Stimulated activated naive B cell treated with anti-CD40 and anti-IgM and Interleukin-4, amounts not matched to agents 10 μg/mL and 1 μg/mL and 100 μg/mL, for 72 hours (primary cell): Measurements from ENCODE around the gene NIPAL1.

Experiments used
- ATAC-seq, 2 donors: fragments of 150-1000 bp; cut with Tn5 transposase; replicated peaks; 2 replicates each; pipeline ENCODE4 v1.10.0; 2021; ENCODE audit warnings: moderate library complexity in 1 of 2
- DNase-seq: peaks from one replicate; pipeline ENCODE4 v3.0.0; 2021
- H3K27ac Mint-ChIP-seq: one replicate; pipeline ENCODE4 v1.8.0; 2022; ENCODE audit warnings: mild to moderate bottlenecking, mixed read lengths
- H3K27me3 Mint-ChIP-seq, 2 donors: one replicate each; pipeline ENCODE4 v1.8.0; 2022; ENCODE audit warnings: mixed read lengths in 2 of 2
- H3K36me3 Mint-ChIP-seq, 2 donors: one replicate each; pipeline ENCODE4 v1.8.0; 2022; ENCODE audit warnings: mixed read lengths in 2 of 2, mild to moderate bottlenecking in 1 of 2
- H3K4me1 Mint-ChIP-seq, 2 donors: one replicate each; pipeline ENCODE4 v1.8.0; 2022; ENCODE audit warnings: mixed read lengths in 2 of 2, mild to moderate bottlenecking in 1 of 2
- H3K4me3 Mint-ChIP-seq, 2 donors: one replicate each; pipeline ENCODE4 v1.8.0; 2022; ENCODE audit warnings: mild to moderate bottlenecking in 2 of 2, mixed read lengths in 2 of 2, moderate library complexity in 1 of 2
- H3K9me3 Mint-ChIP-seq, 2 donors: one replicate each; pipeline ENCODE4 v1.8.0; 2022; ENCODE audit warnings: mixed read lengths in 2 of 2, mild to moderate bottlenecking in 1 of 2

NIPAL1 gene

DNA sequence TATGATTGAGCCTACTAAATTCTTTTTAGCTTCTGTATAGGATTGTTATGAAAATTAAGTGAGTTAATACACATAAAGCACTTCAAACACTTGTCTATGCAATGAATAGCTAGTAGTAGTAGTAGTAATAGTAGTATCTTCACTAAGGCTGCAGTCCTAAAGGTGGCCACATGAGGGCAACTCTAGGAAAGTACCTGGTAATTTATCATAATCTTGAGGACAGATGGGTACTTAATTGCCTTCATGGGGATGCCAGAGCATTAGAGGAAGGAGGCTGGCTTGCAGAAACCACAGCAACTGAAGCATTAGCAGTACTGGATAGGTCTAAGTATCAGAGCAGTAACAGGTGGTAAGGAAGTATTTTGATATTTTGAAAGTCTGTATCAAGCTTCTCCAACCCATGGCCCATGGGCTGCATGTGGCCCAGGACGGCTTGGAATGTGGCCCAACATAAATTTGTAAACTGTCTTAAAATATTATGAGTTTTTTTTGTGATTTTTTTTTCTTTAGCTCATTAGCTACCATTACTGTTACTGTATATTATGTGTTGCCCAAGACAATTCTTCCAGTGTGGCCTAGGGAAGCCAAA is 17.3 kb downstream of the NIPAL1 start:
- Mint-ChIP-seq H3K36me3 (no peaks in the 10 kb centered on the region), H3K27me3 (no peaks in the 10 kb centered on the region), H3K4me3 (no peak overlapping the region), H3K4me1 (peaks cover 21 to 45% of the 10 kb centered on the region in 2 donors), H3K27ac (no peak overlapping the region), H3K9me3 (peaks cover 0 to 3% of the 10 kb centered on the region in 2 donors)
- ATAC-seq (peak; percentile 50 to 58), DNase-seq (peak; percentile 50)

DNA sequence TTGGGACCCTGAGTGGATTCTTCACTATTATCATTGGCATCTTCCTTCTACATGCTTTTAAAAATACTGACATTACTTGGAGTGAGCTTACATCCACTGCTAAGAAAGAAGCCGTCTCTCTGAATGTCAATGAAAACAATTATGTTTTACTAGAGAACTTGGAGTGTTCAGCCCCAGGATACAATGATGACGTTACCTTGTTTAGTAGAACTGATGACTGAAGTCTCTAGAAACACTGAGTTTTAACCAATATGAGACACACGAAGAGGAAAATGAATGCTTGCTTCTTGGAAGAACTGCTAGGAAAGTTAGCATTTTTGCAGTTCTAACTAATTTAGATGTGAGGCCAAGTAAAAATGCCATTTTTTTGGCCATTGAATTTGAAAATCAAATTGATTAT is 19.4 kb downstream of the NIPAL1 start:
- H3K9me3 Mint-ChIP-seq: peaks cover 0 to 3% of the 10 kb centered on the region in 2 donors
- peaks cover 16 to 37% of the 10 kb centered on the region in 2 donors for H3K4me1 Mint-ChIP-seq
- H3K36me3 Mint-ChIP-seq: no peaks in the 10 kb centered on the region
- peak overlapping the region in 1 of 2 donors; percentile 25 for H3K4me3 Mint-ChIP-seq
- no peak for DNase-seq
- no peaks in the 10 kb centered on the region for H3K27me3 Mint-ChIP-seq
- H3K27ac Mint-ChIP-seq: peak overlapping the region; percentile 97
- no peak for ATAC-seq

DNA sequence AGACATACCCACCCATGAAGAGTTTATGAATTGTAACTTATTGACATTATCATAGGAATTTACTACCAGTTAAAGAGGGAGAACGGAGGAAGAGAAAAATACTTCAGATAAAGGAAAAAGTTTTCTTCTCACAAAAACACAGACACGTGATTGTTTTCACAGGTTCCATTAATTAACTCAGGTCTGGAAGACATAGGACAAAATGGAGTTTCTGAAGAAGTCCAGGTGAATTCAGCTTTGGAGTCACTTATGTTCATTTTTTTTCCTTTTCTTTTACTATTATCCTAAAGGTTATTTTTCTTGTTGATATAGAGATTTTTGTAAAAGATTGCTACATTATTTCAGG is 20.5 kb downstream of the NIPAL1 start:
- H3K9me3 Mint-ChIP-seq: peaks cover 0 to 3% of the 10 kb centered on the region in 2 donors
- peak overlapping the region; percentile 97 for H3K27ac Mint-ChIP-seq
- H3K36me3 Mint-ChIP-seq: no peaks in the 10 kb centered on the region
- peaks cover 23 to 47% of the 10 kb centered on the region in 2 donors for H3K4me1 Mint-ChIP-seq
- no peaks in the 10 kb centered on the region for H3K27me3 Mint-ChIP-seq
- ATAC-seq: no peak
- DNase-seq: no peak
- peak overlapping the region; percentile 47 to 48 for H3K4me3 Mint-ChIP-seq

GRCh38 chr4:48038666-48039065 is 22.1 kb downstream of the NIPAL1 start:
- Mint-ChIP-seq H3K9me3 (peaks cover 0 to 3% of the 10 kb centered on the region in 2 donors), H3K27ac (no peak overlapping the region)
- ATAC-seq: no peak

DNA sequence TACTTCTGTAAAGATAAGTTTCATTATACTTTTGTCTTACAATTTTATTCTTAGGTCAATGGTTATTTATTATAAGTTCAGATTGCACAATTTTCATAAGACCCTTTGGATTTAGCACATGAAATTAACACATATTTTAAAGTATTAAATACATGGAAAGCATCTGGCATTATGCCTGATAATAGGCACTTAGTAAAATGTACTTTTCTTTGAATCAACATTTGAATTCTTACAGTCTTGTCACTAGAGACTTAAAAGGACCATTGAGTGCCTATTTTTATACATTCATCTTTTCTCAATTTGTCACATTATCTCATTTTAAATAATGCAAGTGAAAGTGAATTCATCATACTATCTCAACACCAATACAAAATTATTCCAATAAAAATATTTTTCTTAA is 23.0 kb downstream of the NIPAL1 start:
- H3K27ac Mint-ChIP-seq: no peak overlapping the region
- H3K27me3 Mint-ChIP-seq: no peaks in the 10 kb centered on the region
- H3K4me1 Mint-ChIP-seq: peaks cover 36 to 56% of the 10 kb centered on the region in 2 donors
- DNase-seq (no peak), ATAC-seq (no peak)
- H3K4me3 Mint-ChIP-seq: no peak overlapping the region
- H3K9me3 Mint-ChIP-seq: peaks cover 0 to 3% of the 10 kb centered on the region in 2 donors
- H3K36me3 Mint-ChIP-seq: no peaks in the 10 kb centered on the region

More at GRCh38 chr4:48038666-48039065, 22.1 kb downstream of the NIPAL1 start:
- H3K27me3 Mint-ChIP-seq: no peaks in the 10 kb centered on the region
- H3K36me3 Mint-ChIP-seq: no peaks in the 10 kb centered on the region
- peaks cover 35 to 60% of the 10 kb centered on the region in 2 donors for H3K4me1 Mint-ChIP-seq
- no peak overlapping the region for H3K4me3 Mint-ChIP-seq
- DNase-seq: no peak

- Mint-ChIP-seq H3K27me3 (peaks cover 4 to 5% of the 10 kb centered on the region in 2 donors), H3K36me3 (no peaks in the 10 kb centered on the region), H3K9me3 (no peaks in the 10 kb centered on the region), H3K27ac (no peak overlapping the region), H3K4me1 (peaks cover 33 to 55% of the 10 kb centered on the region in 2 donors), H3K4me3 (peak overlapping the region; percentile 8 to 35)
- peak; percentile 42 to 47 for ATAC-seq
- DNase-seq: no peak
Observed at GRCh38 chr4:48041535-48042137, 25.1 kb downstream of the NIPAL1 start.

GRCh38 chr4:48042979-48043461 is 26.4 kb downstream of the NIPAL1 start:
- ATAC-seq: no peak
- peaks cover 42 to 62% of the 10 kb centered on the region in 2 donors for H3K4me1 Mint-ChIP-seq
- H3K9me3 Mint-ChIP-seq: no peaks in the 10 kb centered on the region
- peaks cover 4 to 5% of the 10 kb centered on the region in 2 donors for H3K27me3 Mint-ChIP-seq
- no peaks in the 10 kb centered on the region for H3K36me3 Mint-ChIP-seq
- DNase-seq: no peak
- no peak overlapping the region for H3K27ac Mint-ChIP-seq
- H3K4me3 Mint-ChIP-seq: no peak overlapping the region

DNA sequence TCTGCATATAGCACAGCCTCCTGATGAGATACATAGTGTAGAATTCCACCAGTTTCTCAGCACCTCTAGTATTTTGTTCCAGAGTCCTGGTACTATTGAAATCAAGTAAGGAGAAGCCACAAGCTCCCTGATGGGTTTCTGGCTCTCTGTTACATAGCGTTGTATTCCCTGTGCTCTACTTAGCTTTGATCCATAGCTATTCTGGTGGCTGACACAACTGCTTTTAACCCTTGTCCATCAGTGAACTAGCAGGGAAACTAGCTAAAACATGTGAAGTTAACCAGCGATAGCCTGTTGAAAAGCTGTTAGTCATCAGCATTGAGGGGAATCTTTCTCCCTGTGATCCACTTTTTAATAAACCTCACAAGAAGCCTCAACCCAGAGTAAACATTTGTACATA is 26.9 kb downstream of the NIPAL1 start:
- DNase-seq: no peak
- Mint-ChIP-seq H3K36me3 (no peaks in the 10 kb centered on the region), H3K4me3 (no peak overlapping the region), H3K27me3 (peaks cover 4 to 5% of the 10 kb centered on the region in 2 donors), H3K4me1 (peaks cover 45 to 67% of the 10 kb centered on the region in 2 donors), H3K27ac (no peak overlapping the region), H3K9me3 (no peaks in the 10 kb centered on the region)
- ATAC-seq: no peak

- Mint-ChIP-seq H3K36me3 (no peaks in the 10 kb centered on the region), H3K27me3 (peaks cover 5 to 7% of the 10 kb centered on the region in 2 donors), H3K4me3 (no peak overlapping the region), H3K27ac (no peak overlapping the region), H3K4me1 (peaks cover 45 to 75% of the 10 kb centered on the region in 2 donors), H3K9me3 (no peaks in the 10 kb centered on the region)
- no peak for DNase-seq
- no peak for ATAC-seq
Observed at GRCh38 chr4:48044298-48044697, 27.7 kb downstream of the NIPAL1 start.

DNA sequence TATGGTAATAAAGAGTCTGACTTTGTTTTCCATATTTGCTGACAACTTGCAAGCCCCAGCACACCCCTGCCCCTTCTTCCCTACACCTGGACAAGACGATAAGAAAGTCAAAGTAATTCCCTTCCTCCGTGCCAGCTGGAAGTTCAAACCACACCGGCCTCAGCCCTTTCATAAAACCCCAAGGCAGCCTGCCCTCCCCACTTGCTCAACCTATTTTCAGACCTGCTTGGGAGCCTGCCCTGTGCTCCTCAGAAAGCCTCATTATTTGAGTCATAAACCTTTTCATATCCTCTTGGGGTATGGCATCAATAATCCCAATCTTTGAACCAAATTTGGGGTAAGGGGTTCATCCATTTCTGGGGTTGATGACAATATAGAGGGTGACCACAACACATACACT is 29.5 kb downstream of the NIPAL1 start:
- H3K4me3 Mint-ChIP-seq: peak overlapping the region in 1 of 2 donors; percentile 22
- H3K9me3 Mint-ChIP-seq: no peaks in the 10 kb centered on the region
- H3K36me3 Mint-ChIP-seq: no peaks in the 10 kb centered on the region
- peaks cover 8 to 12% of the 10 kb centered on the region in 2 donors for H3K27me3 Mint-ChIP-seq
- H3K27ac Mint-ChIP-seq: no peak overlapping the region
- DNase-seq (no peak), ATAC-seq (no peak)
- H3K4me1 Mint-ChIP-seq: peaks cover 48 to 84% of the 10 kb centered on the region in 2 donors

GRCh38 chr4:48047421-48047844 is 30.9 kb downstream of the NIPAL1 start:
- Mint-ChIP-seq H3K4me1 (peaks cover 40 to 70% of the 10 kb centered on the region in 2 donors), H3K27me3 (peaks cover 8 to 18% of the 10 kb centered on the region in 2 donors), H3K4me3 (peak overlapping the region; percentile 53 to 54), H3K27ac (peak overlapping the region; percentile 6), H3K9me3 (no peaks in the 10 kb centered on the region), H3K36me3 (no peaks in the 10 kb centered on the region)
- peak; percentile 97 for ATAC-seq
- peak; percentile 74 for DNase-seq

GRCh38 chr4:48047896-48048295 is 31.3 kb downstream of the NIPAL1 start:
- Mint-ChIP-seq H3K36me3 (no peaks in the 10 kb centered on the region), H3K9me3 (no peaks in the 10 kb centered on the region), H3K4me1 (peaks cover 35 to 65% of the 10 kb centered on the region in 2 donors), H3K4me3 (peak overlapping the region in 1 of 2 donors; percentile 50), H3K27ac (no peak overlapping the region), H3K27me3 (peaks cover 8 to 18% of the 10 kb centered on the region in 2 donors)
- DNase-seq: no peak
- ATAC-seq: peak; percentile 46 to 49

- Mint-ChIP-seq H3K4me3 (no peak overlapping the region), H3K36me3 (no peaks in the 10 kb centered on the region), H3K4me1 (peaks cover 27 to 56% of the 10 kb centered on the region in 2 donors), H3K9me3 (no peaks in the 10 kb centered on the region), H3K27me3 (peaks cover 8 to 18% of the 10 kb centered on the region in 2 donors), H3K27ac (no peak overlapping the region)
- ATAC-seq (no peak), DNase-seq (no peak)
Observed at GRCh38 chr4:48049483-48049882, 32.9 kb downstream of the NIPAL1 start.

GRCh38 chr4:48051078-48051477 is 34.5 kb downstream of the NIPAL1 start:
- no peak for DNase-seq
- no peak overlapping the region for H3K27ac Mint-ChIP-seq
- no peaks in the 10 kb centered on the region for H3K9me3 Mint-ChIP-seq
- H3K36me3 Mint-ChIP-seq: no peaks in the 10 kb centered on the region
- H3K27me3 Mint-ChIP-seq: peaks cover 6 to 14% of the 10 kb centered on the region in 2 donors
- peaks cover 20 to 41% of the 10 kb centered on the region in 2 donors for H3K4me1 Mint-ChIP-seq
- ATAC-seq: no peak
- H3K4me3 Mint-ChIP-seq: no peak overlapping the region
